ENCODE results near the gene UST.
"Not testable (repeated sequence)": the region's sequence is repeated elsewhere in the genome, so short reads cannot be mapped to it uniquely, and the experiment has no call there.

- TF ChIP-seq E2F1 (CRISPR knock-in tag; IDR thresholded peaks at IDR 0.05); CTCF (IDR thresholded peaks at IDR 0.05); NR1H2 (CRISPR knock-in tag; IDR thresholded peaks at IDR 0.05); AR (CRISPR knock-in tag; IDR thresholded peaks at IDR 0.05): not testable (repeated sequence)
These were observed 117.3 kb downstream of the UST start for GRCh38 chr6:148864132-148864531.

All from WTC11 (cell line).